K562 (cell line): ENCODE measurements around the gene SLC25A1. TPM values are rescaled to one million over a fixed set of nuclear protein-coding genes. Genes with fewer than 3 reads are reported as not detected.
A peak's percentile ranks its signal among the peaks of the same experiment; 100 is the strongest.

Experiments
- ATF1 ChIP-seq, 2 experiments: fragments of 450-650 bp in 1 of 2; IDR thresholded peaks; 2 replicates each; pipeline ENCODE4 v1.6.1; 2016; ENCODE audit warnings: missing compliant biosample characterization in 1 of 2, missing genetic modification characterization in 1 of 2
- ATF2 ChIP-seq: sonication (generic); formaldehyde crosslinking; IDR thresholded peaks from 2 replicates; pipeline ENCODE4 v1.8.1; 2022; ENCODE audit warnings: missing genetic modification reagents
- BCOR ChIP-seq: fragments of 450-650 bp; IDR thresholded peaks from 2 replicates; pipeline ENCODE4 v1.6.1; 2016
- CBFA2T2 ChIP-seq: fragments of 450-650 bp; conservative IDR thresholded peaks from 2 replicates; pipeline ENCODE4 v1.6.1; 2017; ENCODE audit warnings: mild to moderate bottlenecking
- CEBPG ChIP-seq, 3 experiments: fragments of 200-800 bp in 1 of 3; sonication (Bioruptor generic) in 1 of 3; sonication (generic) in 1 of 3; formaldehyde crosslinking in 1 of 3; IDR thresholded peaks in 2 of 3; conservative IDR thresholded peaks in 1 of 3; 2 replicates each; pipeline versions ENCODE4 v1.6.1 to v1.8.0; 2016 to 2022; ENCODE audit warnings: missing compliant biosample characterization in 2 of 3, missing genetic modification characterization in 2 of 3, mild to moderate bottlenecking in 1 of 3, missing genetic modification reagents in 1 of 3
- FOXK2 ChIP-seq, 2 experiments: fragments of 450-650 bp; IDR thresholded peaks in 1 of 2; conservative IDR thresholded peaks in 1 of 2; 2 replicates each; pipeline ENCODE4 v1.6.1; 2016; ENCODE audit warnings: low read depth in 2 of 2, mild to moderate bottlenecking in 1 of 2
- FOXP1 ChIP-seq: sonication (generic); formaldehyde crosslinking; IDR thresholded peaks from 2 replicates; pipeline ENCODE4 v1.8.0; 2022; ENCODE audit warnings: mild to moderate bottlenecking, missing genetic modification reagents
- GABPA ChIP-seq: fragments of 200-800 bp; sonication (Bioruptor generic); conservative IDR thresholded peaks from 2 replicates; pipeline ENCODE4 v1.6.1; 2016; ENCODE audit warnings: low read depth, missing genetic modification characterization, missing compliant biosample characterization
- GATAD2B ChIP-seq: fragments of 450-650 bp; IDR thresholded peaks from 2 replicates; pipeline ENCODE4 v1.6.1; 2017; ENCODE audit warnings: mild to moderate bottlenecking, borderline replicate concordance
- HBP1 ChIP-seq: fragments of 450-650 bp; formaldehyde crosslinking; IDR thresholded peaks from 2 replicates; pipeline ENCODE4 v1.4.0; 2022; ENCODE audit warnings: missing genetic modification characterization
- HINFP ChIP-seq: fragments of 450-650 bp; conservative IDR thresholded peaks from 2 replicates; pipeline ENCODE4 v1.6.1; 2016; ENCODE audit warnings: missing genetic modification characterization, low read depth, mild to moderate bottlenecking, control low read depth, missing compliant biosample characterization
- HMGN3 ChIP-seq: IDR thresholded peaks from 2 replicates; pipeline ENCODE4 v1.6.1; 2011; ENCODE audit warnings: borderline replicate concordance, low read depth, mild to moderate bottlenecking, mixed read lengths, low read length; ENCODE audit not compliant: insufficient read length; ENCODE audit errors: extremely low read depth
- MAZ ChIP-seq, 2 experiments: fragments of 450-650 bp in 1 of 2; sonication (generic) in 1 of 2; formaldehyde crosslinking; IDR thresholded peaks in 1 of 2; conservative IDR thresholded peaks in 1 of 2; 2 replicates each; pipeline versions ENCODE4 v1.4.0 to v1.5.0; 2020; ENCODE audit warnings: mild to moderate bottlenecking in 1 of 2, missing genetic modification reagents in 1 of 2
- NONO ChIP-seq, 2 experiments: fragments of 200-400 bp in 1 of 2; fragments of 450-650 bp in 1 of 2; formaldehyde crosslinking in 1 of 2; IDR thresholded peaks; 2 replicates each; pipeline ENCODE4 v1.6.1; 2017; ENCODE audit warnings: low read depth in 2 of 2, mild to moderate bottlenecking in 2 of 2, moderate library complexity in 2 of 2, low read length in 1 of 2
- RCOR1 ChIP-seq, 2 experiments: IDR thresholded peaks; 2 replicates each; pipeline ENCODE4 v1.6.1; 2012; ENCODE audit warnings: low read depth in 2 of 2, low read length in 2 of 2, borderline replicate concordance in 1 of 2, improper control_type of control experiment in 1 of 2
- SETDB1 ChIP-seq: IDR thresholded peaks from one replicate; pipeline ENCODE4 v1.6.1; 2012; ENCODE audit warnings: low read length, control low read depth, inconsistent platforms
- ZC3H11A ChIP-seq: IDR thresholded peaks from 2 replicates; pipeline ENCODE4 v1.6.1; 2012; ENCODE audit warnings: low read depth, low read length, improper control_type of control experiment
- ZFPM2 ChIP-seq: fragments of 250-450 bp; sonication (Bioruptor Pico); IDR thresholded peaks from 2 replicates; pipeline ENCODE4 v1.5.1; 2022; ENCODE audit warnings: mild to moderate bottlenecking
- ZKSCAN1 ChIP-seq: fragments of 150-350 bp; IDR thresholded peaks from 2 replicates; pipeline ENCODE4 v1.6.1; 2016; ENCODE audit warnings: low read depth, low read length
- ZNF586 ChIP-seq: fragments of 450-650 bp; formaldehyde crosslinking; conservative IDR thresholded peaks from 2 replicates; pipeline ENCODE4 v1.4.0; 2020; ENCODE audit warnings: mild to moderate bottlenecking, moderate library complexity
- polyA plus RNA-seq, 8 experiments: library from polyadenylated mRNA; depleted of rRNA in 4 of 8; stranded (reverse) in 5 of 8; unstranded in 3 of 8; fragments of >200 nt; fragmentation: Nextera tagmentation in 2 of 8; fragmentation: Illumina TruSeq in 1 of 8; extraction: Ambion mirVana in 2 of 8; extraction: Trizol in 1 of 8; gene quantifications; 2 replicates each; pipeline versions ENCODE4 v1.2.1 to v1.2.3, GENCODE V29; 2011 to 2014; ENCODE audit warnings: inconsistent platforms in 1 of 8, missing spikeins in 1 of 8
- total RNA-seq, 7 experiments: library from RNA; depleted of rRNA in 6 of 7; stranded (reverse); fragments of >200 nt in 6 of 7; fragmentation: Illumina TruSeq in 2 of 7; extraction: Trizol in 2 of 7; gene quantifications; 2 replicates each; pipeline versions ENCODE4 v1.2.1 to v1.2.3, GENCODE V29; 2011 to 2021; ENCODE audit warnings: low replicate concordance in 1 of 7

Gene SLC25A1
- total and polyA plus RNA-seq, 9 of the 15 experiments (the other 6 are each of a cell fraction or from before 2014, with no cell fraction given) = 11.0 to 408 (median 110) TPM

- TF ChIP-seq HINFP (tag) = no peak
- no peak for TF ChIP-seq ZFPM2 (CRISPR knock-in tag)
- TF ChIP-seq ZNF586 = no peak
- TF ChIP-seq HBP1 = no peak
- peak in 1 of 2 experiments; percentile 71; a peak in 2 of 4 replicates for TF ChIP-seq RCOR1 (IDR thresholded peaks at IDR 0.05; ENCODE audit: borderline replicate concordance in 1 of 2, low read depth in 2 of 2, low read length in 2 of 2)
- no peak for TF ChIP-seq GATAD2B
- TF ChIP-seq ZKSCAN1 = no peak
- TF ChIP-seq SETDB1 = no peak
- TF ChIP-seq ATF1 (CRISPR knock-in tag; IDR thresholded peaks at IDR 0.05) = no peak; the same call in 1 of the 2 replicates
- no peak for TF ChIP-seq ATF1 (tag; IDR thresholded peaks at IDR 0.05)
- TF ChIP-seq GABPA (tag) = no peak
- no peak for TF ChIP-seq FOXP1 (CRISPR knock-in tag)
- TF ChIP-seq CEBPG (CRISPR knock-in tag; IDR thresholded peaks at IDR 0.05) = no peak
- no peak for TF ChIP-seq CEBPG (tag; conservative IDR thresholded peaks at IDR 0.05 in 1 of 2, IDR thresholded peaks at IDR 0.05 in 1 of 2)
- no peak for TF ChIP-seq ZC3H11A
- no peak for TF ChIP-seq MAZ (CRISPR knock-in tag; conservative IDR thresholded peaks at IDR 0.05 in 1 of 2, IDR thresholded peaks at IDR 0.05 in 1 of 2)
- no peak for TF ChIP-seq CBFA2T2
- TF ChIP-seq ATF2 (CRISPR knock-in tag) = no peak
- TF ChIP-seq BCOR = peak; percentile 95
- TF ChIP-seq HMGN3 = no peak
- no peak for TF ChIP-seq FOXK2 (conservative IDR thresholded peaks at IDR 0.05 in 1 of 2, IDR thresholded peaks at IDR 0.05 in 1 of 2; ENCODE audit: low read depth in 2 of 2)
- no peak for TF ChIP-seq NONO (IDR thresholded peaks at IDR 0.05; ENCODE audit: low read depth in 2 of 2, low read length in 1 of 2)
Measured at GRCh38 chr22:19151329-19152191, 27.0 kb downstream of the SLC25A1 start (continued).
